ENCODE measurements around the gene BPIFA1.

Gene BPIFA1

DNA sequence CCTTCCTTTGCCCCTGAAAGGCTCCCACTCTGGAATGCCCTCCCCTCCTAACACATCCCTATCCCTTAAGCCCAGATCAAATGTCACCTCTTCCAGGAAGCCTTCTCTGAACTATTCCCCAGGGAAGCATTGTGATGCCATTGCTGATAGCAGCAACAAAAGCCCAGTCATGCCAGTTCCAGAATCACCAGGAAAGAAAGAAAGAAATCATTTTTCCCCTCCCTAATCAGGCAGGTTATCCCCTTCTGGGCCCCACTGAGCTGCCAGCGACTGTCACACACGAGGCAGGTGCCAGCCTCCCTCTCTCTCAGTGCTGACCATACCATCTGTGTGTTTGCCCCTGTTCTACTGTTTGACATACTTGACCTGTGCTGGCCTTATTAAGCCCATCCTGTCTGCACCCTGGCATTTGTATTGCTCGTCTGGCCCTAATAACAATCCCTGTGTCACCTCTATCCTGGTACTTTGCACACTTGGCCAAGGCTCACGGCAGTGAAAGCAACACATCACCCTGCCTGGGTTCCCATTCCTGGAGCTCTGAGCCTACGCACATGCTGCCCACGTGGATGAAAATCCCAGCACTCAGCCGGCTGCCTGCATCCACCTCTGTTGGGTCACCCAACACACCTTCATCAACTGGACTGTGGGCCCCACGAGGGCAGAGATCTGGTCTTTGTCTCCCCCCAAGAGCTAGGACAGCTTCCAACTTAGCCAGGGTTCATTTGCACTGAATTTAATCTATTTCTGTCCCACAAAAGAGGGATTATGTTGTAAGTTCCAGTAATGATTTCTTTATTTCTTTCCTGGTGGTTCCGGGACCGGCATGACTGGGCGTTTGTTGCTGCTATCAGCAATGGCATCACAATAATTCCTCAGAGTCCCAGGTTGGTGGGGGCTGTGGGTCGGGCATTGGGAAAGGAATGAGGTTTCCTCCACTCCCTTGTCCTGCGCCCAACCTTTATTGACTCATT, 42.0 kb downstream of the BPIFA1 start:
- no peak for DNase-seq (ENCODE audit: low read depth in 3 of 3, low spot score in 1 of 3)

DNA sequence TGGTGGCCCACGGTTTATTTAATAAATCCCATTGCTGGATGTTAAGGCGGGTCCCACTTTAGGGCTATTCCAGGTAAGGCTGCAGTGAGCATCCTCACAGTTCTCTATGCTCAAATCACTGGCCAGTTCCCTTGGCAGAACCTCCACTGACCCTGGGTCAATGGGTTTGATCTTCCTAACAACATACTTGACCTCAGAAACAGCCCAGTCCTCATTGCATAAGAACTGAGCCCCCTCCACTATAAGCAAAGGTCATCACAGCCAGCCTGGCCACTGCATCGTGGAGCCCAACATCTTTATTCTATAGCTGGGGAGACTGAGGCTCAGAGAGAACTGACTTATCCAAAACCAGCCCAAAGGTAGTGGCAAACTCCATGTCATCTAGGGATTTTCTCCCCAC, 42.9 kb downstream of the BPIFA1 start:
- DNase-seq (ENCODE audit: low read depth in 3 of 3, low spot score in 1 of 3): no peak

DNA sequence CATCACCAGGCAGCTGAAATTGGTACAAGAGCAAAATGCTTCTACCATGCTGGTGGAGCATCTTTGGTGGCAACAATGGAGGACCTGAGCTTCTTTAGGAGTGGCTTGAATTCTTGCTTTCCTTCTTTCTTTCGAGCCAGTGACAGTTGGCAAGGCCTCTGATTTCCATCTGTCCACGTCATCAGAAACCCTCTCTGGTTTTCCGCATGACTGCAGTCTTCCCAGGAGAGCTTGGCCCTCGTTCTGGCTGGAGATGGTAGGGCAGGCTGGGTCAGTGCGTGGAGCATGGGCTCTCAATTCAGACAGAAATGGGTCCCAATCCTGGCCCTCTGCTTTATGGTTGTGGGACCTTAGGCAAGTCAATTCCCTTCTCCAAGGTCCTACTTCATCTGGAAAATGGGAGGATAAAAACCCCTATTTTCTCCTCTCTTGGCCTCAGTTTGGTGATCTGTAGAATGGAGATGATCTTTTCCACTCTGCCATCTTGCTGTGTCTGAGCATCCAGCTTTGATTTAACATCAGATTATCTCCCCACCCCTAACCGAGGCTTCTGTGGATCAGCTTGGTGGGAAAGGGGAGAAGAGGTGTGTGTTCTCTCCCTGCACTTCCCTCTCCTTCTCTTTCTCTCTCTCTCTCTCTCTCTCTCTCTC, 43.6 kb downstream of the BPIFA1 start:
- no peak for DNase-seq (ENCODE audit: low read depth in 3 of 3, low spot score in 1 of 3)

DNA sequence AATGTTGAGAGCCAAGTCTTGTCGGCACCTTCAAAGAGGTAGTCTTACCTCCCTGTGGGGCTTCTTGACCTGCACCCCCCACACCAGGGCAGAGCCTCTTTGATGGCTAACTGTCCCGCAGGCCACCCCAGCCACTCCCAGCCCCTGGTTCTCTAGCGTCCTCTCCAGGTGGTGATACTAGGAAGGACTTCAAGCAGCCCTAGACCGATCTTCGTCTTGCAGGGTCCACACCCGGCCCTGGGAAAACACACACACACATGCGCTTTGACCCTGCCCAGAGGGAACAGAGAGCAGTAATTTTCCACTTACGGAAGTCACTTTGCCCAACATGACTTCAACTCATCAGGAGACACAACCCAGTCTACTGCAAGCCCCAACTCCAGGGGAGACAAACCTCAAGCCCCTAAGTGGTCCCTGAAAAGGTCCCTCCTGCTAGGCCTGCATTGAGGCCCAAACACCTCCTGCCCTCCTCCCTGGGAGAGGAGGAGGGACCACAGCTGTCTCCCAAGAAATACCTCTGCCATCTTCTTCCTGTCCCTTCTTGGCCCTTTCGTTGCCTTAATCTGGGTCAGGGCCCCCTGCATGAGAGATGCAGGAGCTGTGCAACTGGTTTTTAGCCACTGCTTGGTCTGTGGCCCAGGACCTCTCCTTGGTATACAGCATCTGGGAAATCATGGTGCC, 44.3 kb downstream of the BPIFA1 start:
- no peak for DNase-seq (ENCODE audit: low read depth in 3 of 3, low spot score in 1 of 3)

DNA sequence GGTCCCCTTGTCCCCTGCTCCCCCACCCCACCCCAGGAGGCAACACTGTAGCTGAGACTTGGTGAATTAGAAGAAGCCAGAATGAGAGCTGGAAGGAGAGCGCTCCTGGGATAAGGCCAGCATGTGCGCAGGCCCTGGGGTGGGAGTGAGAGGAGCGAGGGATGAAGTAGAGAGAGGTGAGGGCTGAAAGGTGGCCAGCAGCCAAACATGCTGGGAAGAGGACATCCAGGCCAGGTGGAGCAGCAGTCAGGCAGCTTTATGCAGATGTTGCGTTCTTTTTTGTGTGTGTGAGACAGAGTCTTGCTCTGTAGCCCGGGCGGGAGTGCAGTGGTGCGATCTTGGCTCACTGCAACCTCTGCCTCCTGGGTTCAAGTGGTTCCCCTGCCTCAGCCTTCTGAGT, 45.0 kb downstream of the BPIFA1 start:
- DNase-seq (ENCODE audit: low read depth in 3 of 3, low spot score in 1 of 3): no peak

DNA sequence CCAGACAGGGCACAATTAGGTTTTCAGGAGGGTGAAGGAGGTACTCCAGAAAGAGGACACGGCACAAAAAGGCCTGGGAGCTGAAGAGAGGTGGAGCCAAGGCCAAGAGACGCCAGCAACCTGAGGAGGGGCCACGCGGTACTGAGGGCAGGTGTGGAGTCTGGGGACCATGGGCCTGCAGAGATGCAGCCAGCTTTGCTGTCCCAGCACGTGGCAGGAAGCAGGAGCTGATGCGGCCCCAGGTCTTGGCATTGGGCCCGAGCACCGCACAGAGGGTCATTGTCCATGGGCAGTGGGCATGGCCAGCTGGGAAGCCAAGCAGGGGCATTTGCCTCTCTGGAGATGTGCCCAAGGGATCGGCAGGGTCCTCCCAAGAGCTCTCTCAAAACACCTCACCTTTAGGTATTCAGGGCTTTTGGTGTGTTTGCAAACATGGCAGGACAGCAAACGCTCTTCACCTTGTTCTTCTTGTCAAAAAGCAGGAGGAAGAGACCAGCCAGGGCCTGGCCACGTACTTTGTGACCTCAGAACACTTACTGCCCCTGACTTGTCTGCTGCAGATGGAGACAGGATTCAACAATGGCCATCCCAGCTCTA, 45.9 kb downstream of the BPIFA1 start:
- no peak for DNase-seq (ENCODE audit: low read depth in 3 of 3, low spot score in 1 of 3)

DNA sequence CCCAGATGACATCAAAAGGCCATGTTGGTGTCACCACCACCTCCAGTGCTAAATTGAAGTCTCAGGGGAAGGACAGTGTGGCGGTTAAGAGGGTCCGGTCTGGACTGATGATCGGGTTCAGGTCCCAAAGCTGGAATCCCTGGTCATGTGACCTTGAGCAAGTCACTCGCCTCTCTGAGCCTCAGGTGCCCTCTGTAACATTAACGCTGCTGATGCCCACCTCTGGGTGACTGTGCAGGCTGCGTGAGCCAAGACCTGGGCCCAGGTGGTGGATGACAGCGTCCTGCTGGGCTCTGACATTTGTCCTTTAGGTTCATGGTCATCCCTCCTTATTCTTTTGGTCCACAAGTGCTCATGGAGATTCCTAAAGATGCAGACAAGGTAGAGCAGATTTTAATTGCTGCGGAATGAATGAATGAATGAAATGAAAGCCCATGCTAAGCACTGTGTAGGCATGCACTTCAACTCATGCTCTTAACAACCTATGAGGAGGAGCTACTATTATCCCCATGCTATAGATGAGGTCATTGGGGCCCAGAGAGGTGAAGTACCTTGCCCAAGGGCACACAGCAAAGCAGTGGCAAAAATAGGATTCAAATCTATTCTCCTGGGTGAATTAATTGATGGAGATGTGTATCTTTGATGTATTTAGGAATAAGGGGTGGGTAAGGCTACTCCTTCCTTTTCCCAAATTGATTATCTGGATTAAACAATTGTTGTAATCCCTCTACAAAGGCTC, 46.6 kb downstream of the BPIFA1 start:
- DNase-seq (ENCODE audit: low read depth in 3 of 3, low spot score in 1 of 3): no peak

DNA sequence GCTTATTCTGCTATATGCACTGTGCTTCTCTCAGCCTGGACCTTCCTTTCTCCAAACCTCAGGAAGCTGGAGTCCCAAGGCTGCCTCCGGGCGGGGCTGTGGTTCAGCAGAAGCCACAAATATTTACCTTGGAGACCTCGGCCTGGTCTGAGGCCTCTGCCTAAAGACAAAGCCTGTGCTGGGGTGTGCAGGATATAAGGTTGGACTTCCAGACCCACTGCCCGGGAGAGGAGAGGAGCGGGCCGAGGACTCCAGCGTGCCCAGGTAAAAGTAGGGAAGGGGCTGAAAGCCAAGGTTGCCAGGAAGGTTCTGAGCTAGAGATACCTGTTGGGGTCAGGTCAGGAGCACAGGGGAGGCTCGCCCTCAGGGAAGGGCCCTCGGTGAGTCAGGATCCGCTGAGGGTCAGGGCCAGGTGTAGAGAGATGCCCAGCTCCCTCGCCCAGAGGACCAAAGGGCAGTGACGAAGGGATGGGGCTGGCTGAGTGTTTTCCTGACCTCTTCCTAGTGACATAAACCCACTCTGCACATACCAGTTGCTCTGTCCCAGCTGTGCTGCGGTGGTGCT, 47.3 kb downstream of the BPIFA1 start, which contains the start of gene BPIFB1:
Gene BPIFB1 (plus strand): TSS at position 224 of the 565 bp plus-strand sequence. CDS start 2,860 bp downstream, outside the sequence.
- no peak for DNase-seq (ENCODE audit: low read depth in 3 of 3, low spot score in 1 of 3)

DNA sequence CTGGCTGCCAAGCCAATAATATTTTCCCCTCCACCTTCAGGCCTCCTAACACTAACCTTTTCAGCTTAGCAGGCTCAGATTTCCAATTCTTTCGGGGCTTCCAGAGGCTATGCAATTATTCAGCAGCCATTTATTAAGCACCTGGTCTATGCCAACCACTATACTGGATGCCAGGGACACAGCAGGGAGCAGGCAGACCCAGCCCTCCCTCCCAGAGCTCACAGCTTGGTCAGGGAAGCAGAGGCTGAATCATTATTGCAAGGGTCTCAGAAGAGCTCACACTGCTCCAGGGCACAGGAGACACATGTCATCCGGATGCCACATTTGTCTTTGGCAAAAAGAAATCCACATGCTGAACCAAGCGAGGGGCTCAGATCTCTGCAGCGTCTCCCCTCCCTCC, 48.5 kb downstream of the BPIFA1 start:
- no peak for DNase-seq (ENCODE audit: low read depth in 3 of 3, low spot score in 1 of 3)

DNA sequence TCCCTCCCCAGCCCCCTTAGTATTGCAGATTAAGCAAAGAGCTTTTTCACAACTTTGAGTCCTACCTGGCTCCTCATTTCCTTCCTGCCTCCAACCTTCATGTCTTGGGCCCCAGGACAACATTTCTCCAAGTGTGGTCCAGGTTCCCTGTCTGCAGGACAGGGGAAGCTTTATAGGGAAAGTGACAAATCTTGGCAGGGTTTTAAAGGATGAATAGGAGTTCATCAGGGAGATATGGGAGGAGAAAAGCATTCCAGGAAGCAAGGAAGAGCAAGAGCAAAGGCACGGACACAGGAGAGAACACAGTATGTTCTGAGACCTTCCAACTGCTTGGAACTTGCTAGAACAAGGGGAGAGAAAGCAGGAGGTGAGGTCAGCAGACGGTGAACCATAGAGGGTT, 49.1 kb downstream of the BPIFA1 start:
- DNase-seq (ENCODE audit: low read depth in 3 of 3, low spot score in 1 of 3): no peak

DNA sequence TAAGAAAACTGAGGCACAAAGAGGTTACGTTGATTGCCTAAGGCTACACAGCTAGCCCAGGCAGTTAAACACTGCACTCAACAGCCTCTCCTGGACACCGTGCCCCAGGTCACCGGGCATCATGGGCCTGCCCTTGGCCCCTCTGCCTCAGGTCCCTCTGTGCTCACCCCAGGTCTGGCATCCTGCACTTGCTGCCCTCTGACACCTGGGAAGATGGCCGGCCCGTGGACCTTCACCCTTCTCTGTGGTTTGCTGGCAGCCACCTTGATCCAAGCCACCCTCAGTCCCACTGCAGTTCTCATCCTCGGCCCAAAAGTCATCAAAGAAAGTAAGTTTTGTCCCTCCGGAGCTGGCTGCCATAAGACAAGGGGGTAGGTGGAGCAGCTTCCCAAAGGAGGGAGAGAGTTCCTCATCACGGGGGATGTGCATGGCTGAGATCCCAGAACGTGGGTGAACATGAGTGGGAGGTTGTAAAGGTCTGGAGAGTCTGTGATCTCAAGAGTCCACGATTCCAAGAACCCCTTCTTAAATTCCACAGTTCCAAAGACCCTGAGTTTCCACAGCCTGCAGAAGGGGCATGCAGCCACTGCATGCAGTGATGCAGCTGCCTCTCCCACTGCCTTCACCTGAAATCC, 50.2 kb downstream of the BPIFA1 start:
- DNase-seq (ENCODE audit: low read depth in 3 of 3, low spot score in 1 of 3): no peak

DNA sequence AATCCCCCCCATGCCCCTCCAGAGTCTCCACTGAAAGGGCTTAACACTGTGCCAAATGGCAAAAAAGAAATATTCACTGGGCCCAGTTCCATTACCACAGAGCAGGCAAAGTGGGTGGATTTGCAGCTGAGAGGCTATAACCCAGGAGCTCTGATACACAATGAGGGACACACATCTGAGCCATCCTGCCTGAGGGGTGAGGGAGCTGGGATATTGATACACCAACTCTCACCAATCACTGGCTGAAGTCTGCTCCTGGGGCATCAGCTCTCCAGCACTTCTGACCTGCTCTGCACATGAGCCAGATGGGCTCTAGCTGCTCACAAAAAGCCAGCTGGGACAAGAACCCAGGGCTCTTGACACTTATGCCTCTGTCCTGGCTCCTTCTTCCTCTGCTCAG, 52.1 kb downstream of the BPIFA1 start:
- no peak for DNase-seq (ENCODE audit: low read depth in 3 of 3, low spot score in 1 of 3)

DNA sequence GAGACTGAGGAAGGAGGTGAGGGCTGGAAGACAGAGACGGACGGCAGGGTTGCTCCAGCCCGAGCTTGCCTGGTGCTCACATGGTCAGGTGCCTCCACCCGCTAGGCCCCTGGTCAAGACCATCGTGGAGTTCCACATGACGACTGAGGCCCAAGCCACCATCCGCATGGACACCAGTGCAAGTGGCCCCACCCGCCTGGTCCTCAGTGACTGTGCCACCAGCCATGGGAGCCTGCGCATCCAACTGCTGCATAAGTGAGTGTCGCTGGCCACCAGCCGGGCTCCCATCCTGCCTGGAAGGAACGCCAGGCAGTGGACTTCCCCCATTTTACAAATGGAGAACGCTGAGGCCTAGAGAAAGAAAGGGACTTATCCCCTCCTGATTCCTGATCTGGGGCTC, 55.1 kb downstream of the BPIFA1 start:
- DNase-seq (ENCODE audit: low read depth in 3 of 3, low spot score in 1 of 3): no peak

DNA sequence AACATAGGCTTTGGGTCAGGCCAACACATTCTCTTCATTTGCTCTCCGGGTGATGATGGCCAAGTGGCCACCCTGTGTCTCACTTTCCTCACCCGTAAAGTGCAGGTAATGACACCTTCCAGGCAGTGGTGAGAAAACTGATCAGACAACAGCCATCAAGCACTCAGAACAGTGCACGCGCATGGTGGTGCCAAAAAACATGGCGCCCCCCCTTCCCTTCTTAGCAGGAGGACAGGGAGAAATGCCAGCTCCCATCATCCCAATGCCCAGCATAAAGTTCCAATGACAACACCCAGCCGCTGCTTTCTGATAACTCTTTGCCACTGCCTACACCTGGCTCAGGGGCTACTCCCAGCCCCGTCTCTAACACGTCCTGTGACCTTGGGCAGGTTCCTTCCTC, 55.6 kb downstream of the BPIFA1 start:
- no peak for DNase-seq (ENCODE audit: low read depth in 3 of 3, low spot score in 1 of 3)

DNA sequence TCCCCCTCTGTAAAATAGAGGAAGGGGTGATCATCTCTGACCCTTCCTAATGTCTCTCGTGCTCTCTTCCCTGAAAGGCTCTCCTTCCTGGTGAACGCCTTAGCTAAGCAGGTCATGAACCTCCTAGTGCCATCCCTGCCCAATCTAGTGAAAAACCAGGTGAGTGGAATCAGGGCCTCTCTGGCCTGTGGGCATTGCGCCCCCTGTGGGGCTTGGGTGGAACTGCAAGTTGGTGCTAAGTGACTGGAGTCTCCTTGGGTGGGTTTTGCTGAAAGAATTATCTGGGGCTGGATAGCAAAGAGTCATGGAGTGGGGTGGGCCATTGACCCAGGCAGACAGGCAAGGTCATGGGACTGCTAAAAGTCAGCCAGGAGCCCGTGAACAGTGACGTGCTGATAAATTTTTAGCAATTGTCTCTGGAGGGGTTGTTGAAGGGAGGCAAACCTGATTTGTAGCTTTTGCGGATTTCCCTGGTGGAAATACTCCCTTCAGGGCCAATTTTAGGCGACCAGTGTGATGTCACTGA, 56.1 kb downstream of the BPIFA1 start:
- peak; percentile 25 to 63 (median 42) for DNase-seq (ENCODE audit: low read depth in 3 of 3, low spot score in 1 of 3)
